ENCODE results near the gene RPL29.
A peak's percentile ranks its signal among the peaks of the same experiment; 100 is the strongest.

RPL29 gene

DNA sequence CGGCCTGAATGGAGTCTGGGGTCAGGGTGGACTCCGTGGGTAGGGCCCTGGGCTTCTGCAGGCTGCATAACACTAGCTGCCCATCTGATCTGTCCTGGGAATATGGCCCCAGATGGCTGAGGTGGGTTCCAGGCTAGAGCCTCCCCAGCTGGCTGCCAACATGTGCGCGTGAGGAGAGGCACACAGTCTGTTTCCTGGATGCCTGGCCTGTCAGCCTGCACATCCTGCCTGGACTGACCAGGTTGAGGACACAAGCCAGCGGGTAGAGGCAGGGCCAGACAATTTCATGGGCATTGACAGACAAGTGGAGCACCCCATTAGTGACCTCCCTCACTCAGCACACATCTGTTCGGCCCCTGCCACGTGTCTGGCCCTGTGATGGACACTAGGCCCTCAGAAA lies 29.8 kb upstream of the RPL29 start:
- TF ChIP-seq TOX (CRISPR knock-in tag; IDR thresholded peaks at IDR 0.05; ENCODE audit: borderline replicate concordance) (no peak), SNAI2 (CRISPR knock-in tag; IDR thresholded peaks at IDR 0.05) (no peak), ZNF70 (CRISPR knock-in tag; IDR thresholded peaks at IDR 0.05) (0 out of 2 replicates have a peak, but pooled peaks have one; percentile 19), TCF4 (CRISPR knock-in tag; IDR thresholded peaks at IDR 0.05; ENCODE audit: borderline replicate concordance) (0 out of 2 replicates have a peak, but pooled peaks have one; percentile 13)
- ATAC-seq, result no peak; the same call in 2 of the 3 replicates

DNA sequence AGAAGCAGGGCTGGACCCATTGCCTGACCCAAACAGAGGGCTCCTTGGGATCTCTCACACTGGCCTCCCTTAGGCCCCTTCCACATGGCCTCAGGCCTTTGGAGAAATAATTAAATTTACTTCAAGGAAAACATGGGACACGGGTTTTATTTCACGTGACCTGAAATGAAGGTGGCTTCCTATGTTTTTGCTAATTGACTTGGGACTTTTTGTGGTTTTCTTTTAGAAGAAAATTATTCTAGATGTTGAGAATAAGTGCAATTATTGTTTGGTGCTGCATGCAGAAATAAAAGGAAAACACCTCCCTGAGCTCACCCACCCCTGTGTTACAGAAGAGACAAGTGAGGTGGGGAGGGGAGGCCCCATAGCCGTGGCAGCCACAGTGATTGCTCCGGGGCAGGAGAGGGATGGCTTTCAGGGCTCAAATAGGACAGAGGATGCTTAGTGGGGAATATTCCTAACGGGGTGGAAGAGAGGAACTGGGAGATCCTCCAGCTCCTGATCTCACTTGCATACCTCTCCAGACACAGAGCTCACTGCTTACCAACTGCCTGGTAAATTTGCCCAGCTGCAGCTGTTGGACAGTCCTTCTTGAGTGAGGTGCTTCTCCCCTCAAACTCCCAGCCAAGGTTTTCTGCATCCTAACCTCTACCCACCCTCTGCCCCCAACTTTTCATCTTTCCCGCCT lies 29.2 kb upstream of the RPL29 start:
- no peak for ATAC-seq
- no peak for TF ChIP-seq RARB (CRISPR knock-in tag; IDR thresholded peaks at IDR 0.05)
- TF ChIP-seq, protein P1, sequence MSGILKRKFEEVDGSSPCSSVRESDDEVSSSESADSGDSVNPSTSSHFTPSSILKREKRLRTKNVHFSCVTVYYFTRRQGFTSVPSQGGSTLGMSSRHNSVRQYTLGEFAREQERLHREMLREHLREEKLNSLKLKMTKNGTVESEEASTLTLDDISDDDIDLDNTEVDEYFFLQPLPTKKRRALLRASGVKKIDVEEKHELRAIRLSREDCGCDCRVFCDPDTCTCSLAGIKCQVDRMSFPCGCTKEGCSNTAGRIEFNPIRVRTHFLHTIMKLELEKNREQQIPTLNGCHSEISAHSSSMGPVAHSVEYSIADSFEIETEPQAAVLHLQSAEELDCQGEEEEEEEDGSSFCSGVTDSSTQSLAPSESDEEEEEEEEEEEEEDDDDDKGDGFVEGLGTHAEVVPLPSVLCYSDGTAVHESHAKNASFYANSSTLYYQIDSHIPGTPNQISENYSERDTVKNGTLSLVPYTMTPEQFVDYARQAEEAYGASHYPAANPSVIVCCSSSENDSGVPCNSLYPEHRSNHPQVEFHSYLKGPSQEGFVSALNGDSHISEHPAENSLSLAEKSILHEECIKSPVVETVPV (CRISPR knock-in tag; IDR thresholded peaks at IDR 0.05), result no peak
- TF ChIP-seq TOX (CRISPR knock-in tag; IDR thresholded peaks at IDR 0.05; ENCODE audit: borderline replicate concordance), result no peak
- TF ChIP-seq ZFP3 (CRISPR knock-in tag; IDR thresholded peaks at IDR 0.05), result no peak
- TF ChIP-seq BACH2 (CRISPR knock-in tag; IDR thresholded peaks at IDR 0.05; ENCODE audit: borderline replicate concordance), result no peak
- no peak for TF ChIP-seq GLIS3 (CRISPR knock-in tag; IDR thresholded peaks at IDR 0.05)
- no peak for TF ChIP-seq ESRRG (CRISPR knock-in tag; IDR thresholded peaks at IDR 0.05)
- no peak for TF ChIP-seq ZNF70 (CRISPR knock-in tag; IDR thresholded peaks at IDR 0.05)
- TF ChIP-seq, protein P2, sequence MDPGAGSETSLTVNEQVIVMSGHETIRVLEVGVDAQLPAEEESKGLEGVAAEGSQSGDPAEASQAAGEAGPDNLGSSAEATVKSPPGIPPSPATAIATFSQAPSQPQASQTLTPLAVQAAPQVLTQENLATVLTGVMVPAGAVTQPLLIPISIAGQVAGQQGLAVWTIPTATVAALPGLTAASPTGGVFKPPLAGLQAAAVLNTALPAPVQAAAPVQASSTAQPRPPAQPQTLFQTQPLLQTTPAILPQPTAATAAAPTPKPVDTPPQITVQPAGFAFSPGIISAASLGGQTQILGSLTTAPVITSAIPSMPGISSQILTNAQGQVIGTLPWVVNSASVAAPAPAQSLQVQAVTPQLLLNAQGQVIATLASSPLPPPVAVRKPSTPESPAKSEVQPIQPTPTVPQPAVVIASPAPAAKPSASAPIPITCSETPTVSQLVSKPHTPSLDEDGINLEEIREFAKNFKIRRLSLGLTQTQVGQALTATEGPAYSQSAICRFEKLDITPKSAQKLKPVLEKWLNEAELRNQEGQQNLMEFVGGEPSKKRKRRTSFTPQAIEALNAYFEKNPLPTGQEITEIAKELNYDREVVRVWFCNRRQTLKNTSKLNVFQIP (CRISPR knock-in tag; IDR thresholded peaks at IDR 0.05; ENCODE audit: borderline replicate concordance, low read depth), result no peak
- TF ChIP-seq PPARA (CRISPR knock-in tag; IDR thresholded peaks at IDR 0.05; ENCODE audit: borderline replicate concordance), result no peak
- no peak for TF ChIP-seq SNAI2 (CRISPR knock-in tag; IDR thresholded peaks at IDR 0.05)
- no peak for TF ChIP-seq ZFP30 (CRISPR knock-in tag; IDR thresholded peaks at IDR 0.05)
- TF ChIP-seq ISL1 (CRISPR knock-in tag; IDR thresholded peaks at IDR 0.05), result no peak
- no peak for TF ChIP-seq TCF4 (CRISPR knock-in tag; IDR thresholded peaks at IDR 0.05; ENCODE audit: borderline replicate concordance)
- TF ChIP-seq OSR1 (CRISPR knock-in tag; IDR thresholded peaks at IDR 0.05), result no peak
- TF ChIP-seq ZNF8 (CRISPR knock-in tag; IDR thresholded peaks at IDR 0.05), result no peak
- TF ChIP-seq ARNTL (CRISPR knock-in tag; IDR thresholded peaks at IDR 0.05; ENCODE audit: borderline replicate concordance, low read depth), result no peak

DNA sequence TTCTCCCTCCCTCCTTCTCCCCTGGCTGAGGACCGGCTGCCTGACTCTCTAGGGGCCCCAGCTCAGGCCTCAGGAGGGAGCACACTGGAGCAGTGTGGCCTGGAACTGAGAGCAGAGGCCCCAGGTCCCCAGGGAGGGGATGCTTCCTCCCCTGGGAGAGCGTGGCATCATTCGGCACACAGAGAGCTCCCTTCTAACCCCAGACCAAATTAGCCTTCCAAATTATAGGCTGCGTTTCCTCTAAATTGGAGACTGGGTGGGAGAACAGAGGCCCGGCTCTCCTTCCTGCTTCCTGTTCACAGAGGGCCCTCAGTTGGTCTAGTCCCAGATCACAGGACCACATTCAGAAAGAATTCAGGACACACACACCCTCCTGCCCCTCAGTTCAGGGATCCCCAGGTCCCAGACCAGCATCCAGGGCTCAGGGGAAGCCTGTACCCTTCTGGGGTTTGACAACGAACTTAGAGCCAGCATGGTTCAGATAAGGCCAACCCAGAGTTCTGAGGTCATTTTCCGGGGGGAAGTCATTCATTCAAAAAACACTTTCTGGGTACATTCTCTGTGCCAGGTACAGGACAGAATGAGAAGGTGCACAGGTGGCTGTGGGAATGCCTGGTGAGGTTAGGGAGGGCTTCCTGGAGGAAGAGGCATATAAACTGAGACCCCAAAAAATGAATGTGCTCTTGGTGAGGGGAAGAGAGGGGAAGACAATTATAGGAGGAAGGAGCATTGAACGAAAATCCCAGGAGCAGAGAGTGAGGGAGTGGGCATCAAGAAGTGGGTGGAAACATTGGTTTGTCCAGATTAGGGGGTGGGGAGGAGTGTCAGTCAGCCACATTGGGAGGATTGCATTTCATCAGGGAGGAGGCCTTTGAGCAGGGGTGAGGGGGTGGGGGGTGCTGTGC lies 28.4 kb upstream of the RPL29 start:
- no peak for TF ChIP-seq OSR1 (CRISPR knock-in tag; IDR thresholded peaks at IDR 0.05)
- TF ChIP-seq, protein P3, sequence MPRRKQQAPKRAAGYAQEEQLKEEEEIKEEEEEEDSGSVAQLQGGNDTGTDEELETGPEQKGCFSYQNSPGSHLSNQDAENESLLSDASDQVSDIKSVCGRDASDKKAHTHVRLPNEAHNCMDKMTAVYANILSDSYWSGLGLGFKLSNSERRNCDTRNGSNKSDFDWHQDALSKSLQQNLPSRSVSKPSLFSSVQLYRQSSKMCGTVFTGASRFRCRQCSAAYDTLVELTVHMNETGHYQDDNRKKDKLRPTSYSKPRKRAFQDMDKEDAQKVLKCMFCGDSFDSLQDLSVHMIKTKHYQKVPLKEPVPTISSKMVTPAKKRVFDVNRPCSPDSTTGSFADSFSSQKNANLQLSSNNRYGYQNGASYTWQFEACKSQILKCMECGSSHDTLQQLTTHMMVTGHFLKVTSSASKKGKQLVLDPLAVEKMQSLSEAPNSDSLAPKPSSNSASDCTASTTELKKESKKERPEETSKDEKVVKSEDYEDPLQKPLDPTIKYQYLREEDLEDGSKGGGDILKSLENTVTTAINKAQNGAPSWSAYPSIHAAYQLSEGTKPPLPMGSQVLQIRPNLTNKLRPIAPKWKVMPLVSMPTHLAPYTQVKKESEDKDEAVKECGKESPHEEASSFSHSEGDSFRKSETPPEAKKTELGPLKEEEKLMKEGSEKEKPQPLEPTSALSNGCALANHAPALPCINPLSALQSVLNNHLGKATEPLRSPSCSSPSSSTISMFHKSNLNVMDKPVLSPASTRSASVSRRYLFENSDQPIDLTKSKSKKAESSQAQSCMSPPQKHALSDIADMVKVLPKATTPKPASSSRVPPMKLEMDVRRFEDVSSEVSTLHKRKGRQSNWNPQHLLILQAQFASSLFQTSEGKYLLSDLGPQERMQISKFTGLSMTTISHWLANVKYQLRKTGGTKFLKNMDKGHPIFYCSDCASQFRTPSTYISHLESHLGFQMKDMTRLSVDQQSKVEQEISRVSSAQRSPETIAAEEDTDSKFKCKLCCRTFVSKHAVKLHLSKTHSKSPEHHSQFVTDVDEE (CRISPR knock-in tag; IDR thresholded peaks at IDR 0.05), result no peak
- no peak for TF ChIP-seq ZC3H10 (CRISPR knock-in tag; IDR thresholded peaks at IDR 0.05)
- TF ChIP-seq TCF4 (CRISPR knock-in tag; IDR thresholded peaks at IDR 0.05; ENCODE audit: borderline replicate concordance), result no peak
- TF ChIP-seq, protein P2 (CRISPR knock-in tag; IDR thresholded peaks at IDR 0.05; ENCODE audit: borderline replicate concordance, low read depth), result no peak
- TF ChIP-seq, protein P4, sequence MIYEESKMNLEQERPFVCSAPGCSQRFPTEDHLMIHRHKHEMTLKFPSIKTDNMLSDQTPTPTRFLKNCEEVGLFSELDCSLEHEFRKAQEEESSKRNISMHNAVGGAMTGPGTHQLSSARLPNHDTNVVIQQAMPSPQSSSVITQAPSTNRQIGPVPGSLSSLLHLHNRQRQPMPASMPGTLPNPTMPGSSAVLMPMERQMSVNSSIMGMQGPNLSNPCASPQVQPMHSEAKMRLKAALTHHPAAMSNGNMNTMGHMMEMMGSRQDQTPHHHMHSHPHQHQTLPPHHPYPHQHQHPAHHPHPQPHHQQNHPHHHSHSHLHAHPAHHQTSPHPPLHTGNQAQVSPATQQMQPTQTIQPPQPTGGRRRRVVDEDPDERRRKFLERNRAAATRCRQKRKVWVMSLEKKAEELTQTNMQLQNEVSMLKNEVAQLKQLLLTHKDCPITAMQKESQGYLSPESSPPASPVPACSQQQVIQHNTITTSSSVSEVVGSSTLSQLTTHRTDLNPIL (CRISPR knock-in tag; IDR thresholded peaks at IDR 0.05; ENCODE audit: low read depth), result no peak
- no peak for TF ChIP-seq TOX (CRISPR knock-in tag; IDR thresholded peaks at IDR 0.05; ENCODE audit: borderline replicate concordance)
- TF ChIP-seq, protein P1 (CRISPR knock-in tag; IDR thresholded peaks at IDR 0.05), result no peak
- no peak for TF ChIP-seq ZFP3 (CRISPR knock-in tag; IDR thresholded peaks at IDR 0.05)
- no peak for TF ChIP-seq CSDC2 (CRISPR knock-in tag; IDR thresholded peaks at IDR 0.05)
- TF ChIP-seq PPARA (CRISPR knock-in tag; IDR thresholded peaks at IDR 0.05; ENCODE audit: borderline replicate concordance), result no peak
- TF ChIP-seq ZNF70 (CRISPR knock-in tag; IDR thresholded peaks at IDR 0.05), result no peak
- TF ChIP-seq SNAI2 (CRISPR knock-in tag; IDR thresholded peaks at IDR 0.05), result no peak
- no peak for TF ChIP-seq ESRRG (CRISPR knock-in tag; IDR thresholded peaks at IDR 0.05)
- ATAC-seq, result no peak
